Endometrial microvascular endothelial cells (primary cell): Measurements from ENCODE around the gene TFEB. TPM values are rescaled to one million over a fixed set of nuclear protein-coding genes. Genes with fewer than 3 reads are reported as not detected.

ENCODE experiments used
- in situ Hi-C: cut with HindIII; loops from 2 replicates; pipeline ENCODE4 v1.10.0; 2017; ENCODE audit warnings: low sequenced_read_pairs, low pct_unique_long_range_greater_than_20kb; ENCODE audit errors: inconsistent ontology term
- total RNA-seq: library from RNA; depleted of rRNA; stranded (reverse); fragments of >200 nt; gene quantifications from one replicate; pipeline ENCODE4 v1.2.3, GENCODE V29; 2015; ENCODE audit errors: inconsistent ontology term

TFEB gene
- total RNA-seq, 1 donor from 2014 or later, result 5.9 TPM

- in situ Hi-C loops, result no loop called here
These were observed 63.4 kb downstream of the TFEB start for GRCh38 chr6:41672016-41672415.

GRCh38 chr6:41671376-41671775 lies 64.0 kb downstream of the TFEB start:
- in situ Hi-C loops, result no loop called here

DNA sequence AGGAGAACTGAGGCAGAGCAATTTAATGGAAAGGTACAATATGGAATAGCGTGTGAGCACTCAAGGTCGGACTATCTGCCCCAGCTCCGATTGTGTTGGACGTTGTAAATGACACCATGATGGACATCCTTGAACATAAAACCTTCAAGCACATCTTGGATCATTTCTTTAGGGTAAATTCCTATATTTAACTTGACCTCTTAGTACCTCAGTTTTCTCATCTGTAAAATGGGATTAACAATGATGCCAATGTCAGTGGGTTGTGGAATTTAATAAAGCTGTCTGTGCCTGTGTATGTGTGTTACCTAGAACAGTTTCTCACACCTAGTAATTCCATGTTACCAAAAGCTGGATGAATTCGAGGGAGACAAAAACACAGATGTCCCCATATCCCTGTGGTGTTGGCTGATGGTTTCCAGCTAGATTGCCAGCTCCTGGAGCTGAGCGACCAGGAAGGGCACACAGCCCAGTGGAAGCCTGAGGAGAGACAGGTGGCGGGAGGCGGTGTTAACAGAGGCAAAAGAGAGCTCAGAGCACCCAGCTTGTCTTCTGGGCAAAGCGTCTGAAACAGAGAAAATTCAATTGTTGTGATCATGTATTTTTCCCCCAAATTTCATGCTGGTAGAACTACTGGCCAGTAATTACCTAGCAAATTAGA lies 64.6 kb downstream of the TFEB start:
- in situ Hi-C loops, result no loop called here

GRCh38 chr6:41668968-41669367 lies 66.4 kb downstream of the TFEB start:
- in situ Hi-C loops, result no loop called here

DNA sequence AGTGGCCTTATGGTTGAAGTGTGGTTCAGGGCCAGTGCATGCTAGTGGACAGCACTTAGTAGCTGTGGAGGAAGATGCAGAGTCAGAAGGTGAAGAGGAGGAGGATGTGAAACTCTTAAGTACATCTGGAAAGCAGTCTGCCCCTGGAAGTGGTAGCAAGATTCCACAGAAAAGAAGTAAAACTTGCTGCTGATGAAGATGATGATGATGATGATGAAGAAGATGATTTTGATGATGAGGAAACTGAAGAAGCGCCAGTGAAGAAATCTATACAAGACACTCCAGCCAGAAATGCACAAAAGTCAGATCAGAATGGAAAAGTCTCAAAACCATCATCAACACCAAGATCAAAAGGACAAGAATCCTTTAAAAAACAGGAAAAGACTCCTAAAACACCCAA lies 68.2 kb downstream of the TFEB start:
- in situ Hi-C loops, result no loop called here

GRCh38 chr6:41664271-41664670 lies 71.1 kb downstream of the TFEB start:
- in situ Hi-C loops, result no loop called here

- in situ Hi-C loops, result no loop called here
These were observed 71.8 kb downstream of the TFEB start for GRCh38 chr6:41663568-41663967.

GRCh38 chr6:41659935-41660334 lies 75.5 kb downstream of the TFEB start:
- in situ Hi-C loops, result no loop called here

GRCh38 chr6:41658636-41659035 lies 76.8 kb downstream of the TFEB start:
- in situ Hi-C loops, result no loop called here

DNA sequence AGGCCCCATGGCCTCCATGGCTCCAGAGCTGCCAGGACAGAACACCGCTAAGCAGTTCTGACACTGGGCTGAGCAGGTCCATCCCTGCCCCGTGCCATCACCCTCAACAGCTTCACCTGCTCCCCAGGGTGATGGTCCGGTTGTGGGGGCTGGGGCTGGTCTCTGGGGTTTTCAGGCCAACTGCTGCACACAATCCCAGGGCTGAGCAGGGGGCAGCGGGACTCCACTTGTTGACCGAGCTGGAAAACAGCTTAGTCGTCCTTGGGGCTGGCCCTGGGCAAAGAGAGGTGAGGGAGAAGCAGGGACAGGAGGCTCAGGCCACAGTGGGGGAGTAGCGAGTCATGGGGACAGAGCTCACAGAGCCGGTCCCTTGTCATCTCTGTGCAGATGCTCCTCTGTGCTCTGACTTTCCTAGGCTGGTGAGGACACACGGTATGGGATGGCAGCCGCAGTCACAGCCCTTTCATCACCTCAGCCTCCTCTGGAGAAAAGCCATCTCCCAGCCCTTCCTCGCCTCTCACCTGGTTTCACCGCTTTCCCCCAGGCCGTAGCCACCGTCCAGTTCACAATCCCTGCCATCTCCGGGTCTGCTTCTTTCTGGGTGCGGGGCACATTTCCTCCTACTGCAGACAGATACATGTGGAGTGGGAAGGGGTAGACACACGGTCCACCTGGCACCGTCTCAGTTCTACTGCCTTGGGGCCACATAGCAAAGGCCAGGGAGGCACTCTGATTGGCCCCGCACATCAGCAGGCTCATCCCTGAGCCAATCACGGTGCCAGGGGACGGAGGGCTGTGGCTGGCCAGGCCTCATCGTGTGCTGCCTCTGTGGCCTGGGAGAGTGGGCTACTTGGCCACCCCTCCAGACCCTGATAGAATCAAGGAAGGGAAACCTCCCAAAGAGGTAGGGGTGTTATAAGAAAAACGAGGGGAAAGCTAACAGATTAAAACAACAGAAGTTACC lies 78.0 kb downstream of the TFEB start:
- in situ Hi-C loops, result no loop called here

GRCh38 chr6:41656002-41656691 lies 79.3 kb downstream of the TFEB start:
- in situ Hi-C loops, result no loop called here

DNA sequence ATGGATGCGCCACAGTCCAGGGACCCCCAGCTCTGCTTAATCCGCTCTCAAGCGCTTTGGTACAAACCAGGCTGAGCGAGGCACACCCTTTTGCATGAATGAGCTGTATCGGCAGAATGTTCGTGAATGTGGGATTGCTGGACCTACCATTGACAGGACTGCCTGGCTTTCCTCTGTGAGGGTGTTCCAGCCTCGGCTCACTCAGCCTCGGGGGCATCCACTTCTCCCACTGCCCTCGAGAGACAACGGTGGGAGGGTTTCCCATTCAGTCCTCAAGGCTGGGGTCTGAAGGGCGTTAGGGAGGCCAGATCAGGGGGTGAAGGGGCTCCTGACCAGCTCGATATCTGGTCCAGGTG lies 79.8 kb downstream of the TFEB start:
- in situ Hi-C loops, result no loop called here

GRCh38 chr6:41655176-41655575 lies 80.2 kb downstream of the TFEB start:
- in situ Hi-C loops, result no loop called here

GRCh38 chr6:41654698-41655151 lies 80.7 kb downstream of the TFEB start:
- in situ Hi-C loops, result no loop called here

- in situ Hi-C loops, result no loop called here
These were observed 81.2 kb downstream of the TFEB start for GRCh38 chr6:41654151-41654697.

GRCh38 chr6:41653691-41654090 lies 81.7 kb downstream of the TFEB start:
- in situ Hi-C loops, result no loop called here

GRCh38 chr6:41652866-41653652 lies 82.3 kb downstream of the TFEB start:
- in situ Hi-C loops, result no loop called here

GRCh38 chr6:41651962-41652657 lies 83.3 kb downstream of the TFEB start:
- in situ Hi-C loops, result no loop called here
